H9 (cell line): ENCODE data around the gene KCNMA1. TPM values are rescaled to one million over a fixed set of nuclear protein-coding genes. Genes with fewer than 3 reads are reported as not detected.

Experiments
- DNase-seq: peaks from one replicate; pipeline ENCODE4 v3.0.0-alpha.2; 2017
- H2AFZ ChIP-seq: one replicate; pipeline ENCODE4 v1.6.1; 2013; ENCODE audit warnings: mild to moderate bottlenecking, low read length, control low read depth, moderate library complexity
- H2AK5ac ChIP-seq: 2 replicates; pipeline ENCODE4 v1.6.1; 2013; ENCODE audit warnings: low read length, control low read depth, mixed read lengths; ENCODE audit not compliant: insufficient read length
- H2BK120ac ChIP-seq: one replicate; pipeline ENCODE4 v1.6.1; 2013; ENCODE audit warnings: low read depth, mild to moderate bottlenecking, low read length, control low read depth, inconsistent platforms; ENCODE audit not compliant: poor library complexity, severe bottlenecking
- H2BK12ac ChIP-seq: 2 replicates; pipeline ENCODE4 v1.6.1; 2013; ENCODE audit warnings: low read length, control low read depth, mixed read lengths, low read depth; ENCODE audit not compliant: insufficient read length
- H2BK15ac ChIP-seq: 2 replicates; pipeline ENCODE4 v1.6.1; 2013; ENCODE audit warnings: low read depth, low read length, control low read depth
- H2BK20ac ChIP-seq: one replicate; pipeline ENCODE4 v1.6.1; 2013; ENCODE audit warnings: low read depth, mild to moderate bottlenecking, low read length, control low read depth, inconsistent platforms; ENCODE audit not compliant: poor library complexity, severe bottlenecking
- H2BK5ac ChIP-seq: 2 replicates; pipeline ENCODE4 v1.6.1; 2013; ENCODE audit warnings: low read length, control low read depth, mixed read lengths; ENCODE audit not compliant: insufficient read length
- H3K14ac ChIP-seq: 2 replicates; pipeline ENCODE4 v1.6.1; 2013; ENCODE audit warnings: low read length, control low read depth; ENCODE audit not compliant: insufficient read depth
- H3K18ac ChIP-seq: 2 replicates; pipeline ENCODE4 v1.6.1; 2013; ENCODE audit warnings: low read depth, mild to moderate bottlenecking, mixed read lengths, low read length, control low read depth; ENCODE audit not compliant: insufficient read length
- H3K23ac ChIP-seq: 2 replicates; pipeline ENCODE4 v1.6.1; 2013; ENCODE audit warnings: low read length, control low read depth, mixed read lengths, low read depth; ENCODE audit not compliant: insufficient read length
- H3K23me2 ChIP-seq: 2 replicates; pipeline ENCODE4 v1.6.1; 2013; ENCODE audit warnings: low read depth, mild to moderate bottlenecking, mixed read lengths, low read length, control low read depth; ENCODE audit not compliant: insufficient read length, poor library complexity, severe bottlenecking
- H3K27ac ChIP-seq: 2 replicates; pipeline ENCODE4 v1.5.1; 2013; ENCODE audit warnings: low read length, control low read depth, mixed read lengths, low read depth; ENCODE audit not compliant: insufficient read length
- H3K27me3 ChIP-seq: 2 replicates; pipeline ENCODE4 v1.6.1; 2013; ENCODE audit warnings: low read length, control low read depth, inconsistent platforms; ENCODE audit not compliant: insufficient read depth
- H3K4ac ChIP-seq: 2 replicates; pipeline ENCODE4 v1.6.1; 2013; ENCODE audit warnings: low read depth, mild to moderate bottlenecking, control low read depth, inconsistent platforms, low read length, moderate library complexity
- H3K4me1 ChIP-seq: 2 replicates; pipeline ENCODE4 v1.6.1; 2013; ENCODE audit warnings: low read length, control low read depth, inconsistent platforms; ENCODE audit not compliant: insufficient read depth
- H3K4me2 ChIP-seq: 2 replicates; pipeline ENCODE4 v1.6.1; 2013; ENCODE audit warnings: low read length, control low read depth, mixed read lengths; ENCODE audit not compliant: insufficient read length, insufficient read depth
- H3K56ac ChIP-seq: 2 replicates; pipeline ENCODE4 v1.6.1; 2013; ENCODE audit warnings: low read depth, mild to moderate bottlenecking, mixed read lengths, low read length, control low read depth; ENCODE audit not compliant: insufficient read length
- H3K79me1 ChIP-seq: 2 replicates; pipeline ENCODE4 v1.6.1; 2013; ENCODE audit warnings: low read depth, mild to moderate bottlenecking, moderate library complexity, low read length, control low read depth, inconsistent platforms; ENCODE audit not compliant: insufficient read depth, poor library complexity, severe bottlenecking
- H3K79me2 ChIP-seq: 2 replicates; pipeline ENCODE4 v1.6.1; 2013; ENCODE audit warnings: low read length, control low read depth, inconsistent platforms; ENCODE audit not compliant: insufficient read depth
- H3K9ac ChIP-seq: 2 replicates; pipeline ENCODE4 v1.6.1; 2013; ENCODE audit warnings: low read length, control low read depth, mixed read lengths; ENCODE audit not compliant: insufficient read length; ENCODE audit errors: extremely low read depth
- H3K9me3 ChIP-seq: one replicate; pipeline ENCODE4 v1.6.1; 2013; ENCODE audit warnings: low read depth, low read length, inconsistent platforms; ENCODE audit not compliant: control insufficient read depth
- H3T11ph ChIP-seq: one replicate; pipeline ENCODE4 v1.6.1; 2013; ENCODE audit warnings: mild to moderate bottlenecking, low read length, control low read depth, inconsistent platforms
- H4K20me1 ChIP-seq: one replicate; pipeline ENCODE4 v1.6.1; 2013; ENCODE audit not compliant: control insufficient read depth, insufficient read length, insufficient read depth
- H4K5ac ChIP-seq: 2 replicates; pipeline ENCODE4 v1.6.1; 2013; ENCODE audit warnings: low read depth, mild to moderate bottlenecking, mixed read lengths, low read length, control low read depth; ENCODE audit not compliant: insufficient read length
- H4K8ac ChIP-seq: replicated peaks from 2 replicates; pipeline ENCODE4 v1.6.1; 2013; ENCODE audit warnings: low read length, control low read depth, mixed read lengths, low read depth; ENCODE audit not compliant: insufficient read length
- H4K91ac ChIP-seq: 2 replicates; pipeline ENCODE4 v1.6.1; 2013; ENCODE audit warnings: low read depth, mild to moderate bottlenecking, moderate library complexity, mixed read lengths, low read length, control low read depth; ENCODE audit not compliant: insufficient read length
- H3K27ac Mint-ChIP-seq, 3 experiments: 2 replicates in 2 of 3; 3 replicates in 1 of 3; pipeline ENCODE4 v1.8.0; 2020 to 2021; ENCODE audit warnings: mixed read lengths in 3 of 3, mild to moderate bottlenecking in 1 of 3, moderate library complexity in 1 of 3
- H3K27me3 Mint-ChIP-seq: 2 replicates; pipeline ENCODE4 v1.8.0; 2021; ENCODE audit warnings: low read depth, mild to moderate bottlenecking, moderate library complexity, mixed read lengths
- H3K36me3 Mint-ChIP-seq, 3 experiments: 2 replicates in 2 of 3; 3 replicates in 1 of 3; pipeline ENCODE4 v1.8.0; 2020 to 2021; ENCODE audit warnings: low read depth in 3 of 3, mixed read lengths in 3 of 3; ENCODE audit not compliant: insufficient read depth in 1 of 3
- H3K4me1 Mint-ChIP-seq, 2 experiments: 2 replicates each; pipeline ENCODE4 v1.8.0; 2020; ENCODE audit warnings: mixed read lengths in 2 of 2
- H3K4me3 Mint-ChIP-seq, 2 experiments: 2 replicates in 1 of 2; 3 replicates in 1 of 2; pipeline ENCODE4 v1.8.0; 2020 to 2021; ENCODE audit warnings: mild to moderate bottlenecking in 2 of 2, mixed read lengths in 2 of 2, moderate library complexity in 1 of 2
- H3K9me3 Mint-ChIP-seq, 2 experiments: 2 replicates in 1 of 2; 3 replicates in 1 of 2; pipeline ENCODE4 v1.8.0; 2020; ENCODE audit warnings: mild to moderate bottlenecking in 2 of 2, mixed read lengths in 2 of 2, moderate library complexity in 1 of 2
- CTCF ChIP-seq: fragments of 200-600 bp; sonication (generic); conservative IDR thresholded peaks from 3 replicates; pipeline ENCODE4 v1.8.0; 2021; ENCODE audit warnings: antibody characterized with exemption, mild to moderate bottlenecking
- WGBS: extraction: QIAGEN DNeasy Blood & Tissue Kit; methylation state at CpG from one replicate; pipeline ENCODE4 v1.1.7; 2013; ENCODE audit warnings: missing lambda C conversion rate, low lambda C conversion rate, mixed read lengths; ENCODE audit not compliant: insufficient read length; ENCODE audit errors: extremely low coverage; 5-methylcytosine and 5-hydroxymethylcytosine counted together
- total RNA-seq: library from RNA; stranded (reverse); gene quantifications from 2 replicates; pipeline ENCODE4 v1.2.1, GENCODE V29; 2021

The KCNMA1 gene
- total RNA-seq, 1 experiment from 2014 or later, result 2.0 TPM

DNA sequence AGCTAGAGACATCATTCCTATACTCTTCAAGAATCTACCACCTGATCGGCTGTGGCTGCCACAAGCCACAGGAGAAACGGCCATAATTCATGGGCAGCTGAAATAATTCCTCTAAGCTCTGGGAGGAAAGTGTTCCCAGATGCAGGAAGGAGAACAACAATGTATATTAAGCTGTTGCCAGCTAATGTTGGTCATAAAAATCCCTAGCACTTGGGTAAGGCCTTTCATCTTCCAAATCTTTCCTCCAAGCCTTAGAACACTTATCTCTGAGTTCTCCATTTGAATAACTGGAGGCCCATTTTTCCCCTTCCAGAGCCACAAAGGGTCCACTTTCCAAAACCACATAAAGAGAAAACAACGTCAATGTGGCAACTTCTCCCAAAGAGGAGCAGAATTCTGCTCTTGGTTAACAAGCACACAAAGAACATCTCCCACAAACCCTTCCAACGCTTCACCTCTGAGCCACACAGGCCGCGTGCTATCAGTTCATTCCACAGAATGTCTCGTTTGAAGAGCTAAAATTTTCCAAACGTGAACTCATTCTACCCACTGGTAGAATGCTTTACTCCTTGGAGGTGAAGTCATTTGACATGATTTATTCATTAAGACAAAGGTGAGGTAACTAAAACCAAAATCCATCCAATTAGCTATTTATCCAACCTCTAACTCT is 11.2 kb downstream of the KCNMA1 start:
- H2BK12ac ChIP-seq, result no peak overlapping the region
- peaks cover 14 to 18% of the 10 kb centered on the region in 2 experiments for H3K4me1 Mint-ChIP-seq
- H4K91ac ChIP-seq, result no peak overlapping the region
- no peak overlapping the region for H2BK120ac ChIP-seq
- no peak overlapping the region for H3K4me3 Mint-ChIP-seq
- H4K5ac ChIP-seq, result no peak overlapping the region
- H3K4me2 ChIP-seq, result no peak overlapping the region
- H3T11ph ChIP-seq, result no peak overlapping the region
- no peaks in the 10 kb centered on the region for H3K79me1 ChIP-seq
- no peak overlapping the region for H2AK5ac ChIP-seq
- no peak for DNase-seq
- peaks cover 5% of the 10 kb centered on the region; the same call in 1 of the 2 replicates for H3K4me1 ChIP-seq
- no peak overlapping the region for H3K18ac ChIP-seq
- TF ChIP-seq CTCF, result no peak
- no peak overlapping the region for H2BK20ac ChIP-seq
- H2AFZ ChIP-seq, result no peak overlapping the region
- H3K23me2 ChIP-seq, result no peaks in the 10 kb centered on the region
- no peaks in the 10 kb centered on the region for H3K9me3 Mint-ChIP-seq
- no peak overlapping the region for H4K8ac ChIP-seq
- H3K27me3 Mint-ChIP-seq, result 0 out of 2 replicates have a peak, but pooled peaks cover 3% of the 10 kb centered on the region
- no peak overlapping the region for H3K4ac ChIP-seq
- no peaks in the 10 kb centered on the region for H3K36me3 Mint-ChIP-seq
- H3K9me3 ChIP-seq, result no peaks in the 10 kb centered on the region
- H3K27me3 ChIP-seq, result no peaks in the 10 kb centered on the region
- H3K79me2 ChIP-seq, result no peaks in the 10 kb centered on the region
- H3K56ac ChIP-seq, result no peak overlapping the region
- H3K23ac ChIP-seq, result no peak overlapping the region
- WGBS, result no CpG with 5 or more reads among the region's 8 CpGs
- H3K27ac ChIP-seq, result no peak overlapping the region
- no peaks in the 10 kb centered on the region for H4K20me1 ChIP-seq
- H3K14ac ChIP-seq, result no peak overlapping the region
- no peak overlapping the region for H3K9ac ChIP-seq
- H3K27ac Mint-ChIP-seq, result no peak overlapping the region
- no peak overlapping the region for H2BK5ac ChIP-seq
- H2BK15ac ChIP-seq, result no peak overlapping the region
